ENCODE data around the gene GPX2.

The GPX2 gene

GRCh38 chr14:64942531-64943111 lies at the start of gene GPX2:
TSS of gene GPX2 (minus strand) at chr14:64942745. CDS start at chr14:64942726, 19 bp downstream.
- FAIRE-seq, result no peak

- no peak for FAIRE-seq
These were observed 48.4 kb upstream of the GPX2 start for GRCh38 chr14:64990939-64991338.

- no peak for FAIRE-seq
These were observed 47.8 kb upstream of the GPX2 start for GRCh38 chr14:64990296-64990695.

- FAIRE-seq, result no peak
These were observed 44.9 kb upstream of the GPX2 start for GRCh38 chr14:64987438-64987767.

GRCh38 chr14:64986648-64987437 lies 44.3 kb upstream of the GPX2 start, which contains the start of gene FNTB:
TSS of gene FNTB (plus strand) at chr14:64986895. CDS start at chr14:64986954, 59 bp downstream.
- peak; percentile 58 for FAIRE-seq

- peak; percentile 49 for FAIRE-seq
These were observed 41.1 kb upstream of the GPX2 start for GRCh38 chr14:64983439-64984310.

- FAIRE-seq, result no peak
These were observed 37.0 kb upstream of the GPX2 start for GRCh38 chr14:64979336-64980074.

GRCh38 chr14:64974563-64974962 lies 32.0 kb upstream of the GPX2 start:
- FAIRE-seq, result no peak

- no peak for FAIRE-seq
These were observed 31.3 kb upstream of the GPX2 start for GRCh38 chr14:64973826-64974225.

GRCh38 chr14:64973026-64973442 lies 30.5 kb upstream of the GPX2 start:
- FAIRE-seq, result no peak

GRCh38 chr14:64971943-64972791 lies 29.6 kb upstream of the GPX2 start, which contains the start of gene RAB15:
TSS of gene RAB15 (minus strand) at chr14:64972336. CDS start at chr14:64972076, 260 bp downstream.
- no peak for FAIRE-seq

- no peak for FAIRE-seq
These were observed 29.0 kb upstream of the GPX2 start for GRCh38 chr14:64971491-64971942.

- no peak for FAIRE-seq
These were observed 28.4 kb upstream of the GPX2 start for GRCh38 chr14:64970776-64971477.

GRCh38 chr14:64970041-64970440 lies 27.5 kb upstream of the GPX2 start:
- no peak for FAIRE-seq

- no peak for FAIRE-seq
These were observed 26.1 kb upstream of the GPX2 start for GRCh38 chr14:64968651-64969050.

- no peak for FAIRE-seq
These were observed 25.6 kb upstream of the GPX2 start for GRCh38 chr14:64968167-64968566.

GRCh38 chr14:64966976-64967375 lies 24.4 kb upstream of the GPX2 start:
- no peak for FAIRE-seq

- no peak for FAIRE-seq
These were observed 22.9 kb upstream of the GPX2 start for GRCh38 chr14:64965356-64966000.

GRCh38 chr14:64963611-64964010 lies 21.1 kb upstream of the GPX2 start:
- FAIRE-seq, result no peak

GRCh38 chr14:64960762-64961276 lies 18.3 kb upstream of the GPX2 start:
- no peak for FAIRE-seq

Data from TTC549 (cell line).